OCI-LY3 (cell line): ENCODE measurements around the gene UBL4A.

Experiments
- H2AFZ ChIP-seq: fragments of 200-600, 300-600 bp; shearing (Covaris generic); 2 replicates; pipeline ENCODE4 v1.6.0; 2014; ENCODE audit warnings: antibody characterized with exemption, low read depth, low read length
- H3K27ac ChIP-seq: fragments of 200-600, 300-600 bp; sonication (generic); 2 replicates; pipeline ENCODE4 v1.5.1; 2014; ENCODE audit warnings: mild to moderate bottlenecking, low read length, moderate library complexity, mixed read lengths
- H3K27me3 ChIP-seq: fragments of 200-600, 300-600 bp; sonication (generic); 2 replicates; pipeline ENCODE4 v1.6.1; 2014; ENCODE audit warnings: low read depth, low read length, mixed read lengths
- H3K36me3 ChIP-seq: fragments of 200-600, 300-600 bp; sonication (generic); replicated peaks from 2 replicates; pipeline ENCODE3; 2014; ENCODE audit warnings: low read depth, low read length, mixed read lengths
- H3K4me1 ChIP-seq: fragments of 300-600, 200-600 bp; sonication (generic); 2 replicates; pipeline ENCODE4 v1.6.1; 2014; ENCODE audit warnings: low read length, mixed read lengths
- H3K4me2 ChIP-seq: fragments of 200-600, 300-600 bp; sonication (generic); 2 replicates; pipeline ENCODE4 v1.6.1; 2014; ENCODE audit warnings: low read length, mixed read lengths
- H3K4me3 ChIP-seq: fragments of 300-600, 200-600 bp; sonication (generic); 2 replicates; pipeline ENCODE4 v1.5.1; 2014; ENCODE audit warnings: antibody characterized with exemption, mild to moderate bottlenecking, low read length, moderate library complexity
- H3K79me2 ChIP-seq: fragments of 300-600, 200-600 bp; shearing (Covaris generic); 2 replicates; pipeline ENCODE4 v1.6.1; 2014; ENCODE audit warnings: mild to moderate bottlenecking, low read length, mixed read lengths
- H3K9ac ChIP-seq: fragments of 300-600, 200-600 bp; shearing (Covaris generic); 2 replicates; pipeline ENCODE4 v1.6.0; 2014; ENCODE audit warnings: mild to moderate bottlenecking, low read length, moderate library complexity
- H3K9me3 ChIP-seq: fragments of 200-600, 300-600 bp; shearing (Covaris generic); 2 replicates; pipeline ENCODE4 v1.6.1; 2014; ENCODE audit warnings: low read length, mixed read lengths; ENCODE audit not compliant: insufficient read depth
- H4K20me1 ChIP-seq: fragments of 200-600, 300-600 bp; sonication (generic); 2 replicates; pipeline ENCODE4 v1.6.1; 2016; ENCODE audit warnings: low read length, mixed read lengths; ENCODE audit not compliant: insufficient read depth
- EZH2phosphoT487 ChIP-seq: fragments of 200-600 bp; shearing (Covaris generic); IDR thresholded peaks from 2 replicates; pipeline ENCODE4 v1.6.1; 2018; ENCODE audit warnings: antibody characterized with exemption, mixed run types, low read depth
- TF ChIP-seq, protein P1 (sequence below): fragments of 200-600, 300-600 bp; sonication (generic); IDR thresholded peaks from 2 replicates; pipeline ENCODE4 v1.5.1; 2014; ENCODE audit warnings: antibody characterized with exemption, low read length, low read depth

Gene UBL4A

DNA sequence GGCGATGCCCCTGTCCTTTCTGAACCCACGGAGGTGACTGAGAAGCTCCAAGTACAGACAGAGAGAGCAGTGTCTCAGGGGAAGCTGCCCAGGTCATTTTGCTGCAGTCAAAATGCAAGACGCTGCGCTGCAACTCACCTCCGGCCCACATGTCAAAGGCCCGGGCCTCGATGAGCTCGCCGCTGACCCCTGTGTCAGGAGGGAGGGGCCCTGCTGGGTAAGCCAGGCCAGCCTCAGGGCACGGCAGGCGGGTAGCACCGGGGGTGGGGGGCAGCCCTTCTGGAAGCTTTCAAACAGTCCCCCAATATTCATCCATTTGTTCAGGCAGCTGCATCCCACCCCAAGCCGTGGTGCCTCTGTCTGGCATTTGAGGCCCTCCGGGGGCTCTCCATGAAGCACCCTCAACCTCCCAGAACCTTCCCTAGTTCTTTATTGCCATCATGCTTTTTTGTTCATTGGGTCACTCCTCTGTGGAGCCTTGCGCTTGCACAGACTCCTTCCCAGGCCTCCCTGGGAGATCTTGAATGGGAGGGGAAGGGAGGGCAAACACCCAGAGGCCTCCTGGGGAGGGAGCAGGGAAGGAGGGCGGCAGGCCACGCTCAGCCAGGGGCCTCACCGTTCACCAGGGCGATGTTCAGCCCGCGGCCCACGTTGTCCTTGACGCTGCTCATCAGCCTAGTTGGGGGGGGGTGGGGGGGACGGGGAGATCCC is 21.4 kb upstream of the UBL4A start:
- H3K36me3 ChIP-seq = peaks cover 7% of the 10 kb centered on the region
- TF ChIP-seq, protein P1, sequence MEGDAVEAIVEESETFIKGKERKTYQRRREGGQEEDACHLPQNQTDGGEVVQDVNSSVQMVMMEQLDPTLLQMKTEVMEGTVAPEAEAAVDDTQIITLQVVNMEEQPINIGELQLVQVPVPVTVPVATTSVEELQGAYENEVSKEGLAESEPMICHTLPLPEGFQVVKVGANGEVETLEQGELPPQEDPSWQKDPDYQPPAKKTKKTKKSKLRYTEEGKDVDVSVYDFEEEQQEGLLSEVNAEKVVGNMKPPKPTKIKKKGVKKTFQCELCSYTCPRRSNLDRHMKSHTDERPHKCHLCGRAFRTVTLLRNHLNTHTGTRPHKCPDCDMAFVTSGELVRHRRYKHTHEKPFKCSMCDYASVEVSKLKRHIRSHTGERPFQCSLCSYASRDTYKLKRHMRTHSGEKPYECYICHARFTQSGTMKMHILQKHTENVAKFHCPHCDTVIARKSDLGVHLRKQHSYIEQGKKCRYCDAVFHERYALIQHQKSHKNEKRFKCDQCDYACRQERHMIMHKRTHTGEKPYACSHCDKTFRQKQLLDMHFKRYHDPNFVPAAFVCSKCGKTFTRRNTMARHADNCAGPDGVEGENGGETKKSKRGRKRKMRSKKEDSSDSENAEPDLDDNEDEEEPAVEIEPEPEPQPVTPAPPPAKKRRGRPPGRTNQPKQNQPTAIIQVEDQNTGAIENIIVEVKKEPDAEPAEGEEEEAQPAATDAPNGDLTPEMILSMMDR = no peak
- TF ChIP-seq EZH2phosphoT487 = no peak
- no peak overlapping the region for H3K4me2 ChIP-seq
- no peaks in the 10 kb centered on the region for H4K20me1 ChIP-seq
- no peaks in the 10 kb centered on the region for H3K27me3 ChIP-seq
- H3K9me3 ChIP-seq = no peaks in the 10 kb centered on the region
- no peak overlapping the region for H3K27ac ChIP-seq
- H3K79me2 ChIP-seq = no peaks in the 10 kb centered on the region
- H3K4me1 ChIP-seq = no peaks in the 10 kb centered on the region
- H3K4me3 ChIP-seq = no peak overlapping the region
- no peak overlapping the region for H2AFZ ChIP-seq
- no peak overlapping the region for H3K9ac ChIP-seq

- no peaks in the 10 kb centered on the region for H3K27me3 ChIP-seq
- no peaks in the 10 kb centered on the region for H3K79me2 ChIP-seq
- H2AFZ ChIP-seq = no peak overlapping the region
- peaks cover 7% of the 10 kb centered on the region for H3K36me3 ChIP-seq
- H4K20me1 ChIP-seq = no peaks in the 10 kb centered on the region
- H3K27ac ChIP-seq = no peak overlapping the region
- H3K9ac ChIP-seq = no peak overlapping the region
- no peaks in the 10 kb centered on the region for H3K4me1 ChIP-seq
- TF ChIP-seq, protein P1 = no peak
- TF ChIP-seq EZH2phosphoT487 = no peak
- H3K4me2 ChIP-seq = no peak overlapping the region
- no peaks in the 10 kb centered on the region for H3K9me3 ChIP-seq
- no peak overlapping the region for H3K4me3 ChIP-seq
These were observed 20.3 kb upstream of the UBL4A start for GRCh38 chrX:154506483-154507332.

DNA sequence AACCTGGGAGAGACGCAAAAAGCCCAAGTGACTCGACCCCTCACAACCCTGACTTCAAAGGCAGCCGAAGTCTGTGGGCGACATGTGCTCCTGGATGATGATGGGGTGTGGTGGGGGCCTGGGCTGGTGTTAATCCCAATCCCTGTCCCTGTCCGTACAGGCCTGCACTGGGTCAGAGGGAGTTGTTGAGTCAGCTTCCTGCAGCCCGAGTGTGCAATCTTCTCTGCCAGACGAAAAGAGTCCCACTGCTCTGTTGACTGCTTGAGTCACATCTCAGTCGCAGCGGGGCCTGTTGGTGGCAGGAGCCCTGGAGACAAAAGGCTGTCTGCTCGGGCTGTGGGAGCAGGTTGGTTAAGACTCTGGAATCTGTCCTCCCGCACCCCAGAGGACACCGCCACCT is 19.3 kb upstream of the UBL4A start:
- H3K36me3 ChIP-seq = peaks cover 7% of the 10 kb centered on the region
- H3K4me2 ChIP-seq = no peak overlapping the region
- TF ChIP-seq EZH2phosphoT487 = no peak
- TF ChIP-seq, protein P1 = no peak
- H4K20me1 ChIP-seq = no peaks in the 10 kb centered on the region
- no peaks in the 10 kb centered on the region for H3K9me3 ChIP-seq
- H3K27me3 ChIP-seq = no peaks in the 10 kb centered on the region
- H2AFZ ChIP-seq = no peak overlapping the region
- H3K27ac ChIP-seq = no peak overlapping the region
- H3K4me3 ChIP-seq = no peak overlapping the region
- H3K4me1 ChIP-seq = no peaks in the 10 kb centered on the region
- no peaks in the 10 kb centered on the region for H3K79me2 ChIP-seq
- no peak overlapping the region for H3K9ac ChIP-seq

GRCh38 chrX:154502989-154503388 is 16.6 kb upstream of the UBL4A start:
- no peaks in the 10 kb centered on the region for H3K79me2 ChIP-seq
- H3K4me3 ChIP-seq = no peak overlapping the region
- no peak overlapping the region for H2AFZ ChIP-seq
- H3K4me1 ChIP-seq = peaks cover under 1% of the 10 kb centered on the region; the same call in 1 of the 2 replicates
- no peak overlapping the region for H3K9ac ChIP-seq
- no peak overlapping the region for H3K27ac ChIP-seq
- TF ChIP-seq EZH2phosphoT487 = no peak
- TF ChIP-seq, protein P1 = no peak
- H3K36me3 ChIP-seq = no peaks in the 10 kb centered on the region
- H3K9me3 ChIP-seq = no peaks in the 10 kb centered on the region
- H3K4me2 ChIP-seq = no peak overlapping the region
- H3K27me3 ChIP-seq = no peaks in the 10 kb centered on the region
- no peaks in the 10 kb centered on the region for H4K20me1 ChIP-seq
